Endodermal cell (in vitro differentiated cells): ENCODE measurements around the gene TAB2. TPM values are rescaled to one million over a fixed set of nuclear protein-coding genes. Genes with fewer than 3 reads are reported as not detected.

Source experiments
- DNase-seq: peaks from one replicate; pipeline ENCODE4 v3.0.0-alpha.2; 2017
- H3K27ac ChIP-seq: 2 replicates; pipeline ENCODE4 v1.5.1; 2013; ENCODE audit warnings: mild to moderate bottlenecking, low read depth, low read length, moderate library complexity
- H3K27me3 ChIP-seq: 2 replicates; pipeline ENCODE4 v1.6.1; 2013; ENCODE audit warnings: mild to moderate bottlenecking, low read length, moderate library complexity; ENCODE audit not compliant: insufficient read depth, control insufficient read depth, poor library complexity, severe bottlenecking
- H3K36me3 ChIP-seq: 2 replicates; pipeline ENCODE4 v1.7.0; 2013; ENCODE audit warnings: mild to moderate bottlenecking, low read length, moderate library complexity; ENCODE audit not compliant: control insufficient read depth, insufficient read depth
- H3K4me1 ChIP-seq: one replicate; pipeline ENCODE4 v1.7.0; 2013; ENCODE audit warnings: low read length; ENCODE audit not compliant: control insufficient read depth, insufficient read depth
- H3K4me3 ChIP-seq: 2 replicates; pipeline ENCODE4 v1.5.1; 2013; ENCODE audit warnings: mild to moderate bottlenecking, low read length, moderate library complexity
- H3K9ac ChIP-seq: 2 replicates; pipeline ENCODE4 v1.6.1; 2013; ENCODE audit warnings: mild to moderate bottlenecking, low read length, moderate library complexity; ENCODE audit not compliant: poor library complexity, severe bottlenecking; ENCODE audit errors: extremely low read depth
- H3K9me3 ChIP-seq: 2 replicates; pipeline ENCODE4 v1.6.1; 2013; ENCODE audit warnings: mild to moderate bottlenecking, low read length, moderate library complexity; ENCODE audit not compliant: control insufficient read depth
- H3K27ac Mint-ChIP-seq: 2 replicates; pipeline ENCODE4 v1.8.0; 2020; ENCODE audit warnings: mixed read lengths
- H3K27me3 Mint-ChIP-seq: 2 replicates; pipeline ENCODE4 v1.8.0; 2021; ENCODE audit warnings: mild to moderate bottlenecking, mixed read lengths; ENCODE audit not compliant: insufficient read depth
- H3K36me3 Mint-ChIP-seq: 2 replicates; pipeline ENCODE4 v1.8.0; 2020; ENCODE audit warnings: low read depth, mixed read lengths
- H3K4me1 Mint-ChIP-seq: 2 replicates; pipeline ENCODE4 v1.8.0; 2020; ENCODE audit warnings: mixed read lengths
- H3K4me3 Mint-ChIP-seq: 2 replicates; pipeline ENCODE4 v1.8.0; 2020; ENCODE audit warnings: mild to moderate bottlenecking, moderate library complexity, mixed read lengths
- H3K9me3 Mint-ChIP-seq: 2 replicates; pipeline ENCODE4 v1.8.0; 2020; ENCODE audit warnings: mild to moderate bottlenecking, mixed read lengths
- WGBS, 2 experiments: methylation state at CpG; one replicate each; pipeline versions ENCODE4 v1.1.5 to v1.1.7; 2013; ENCODE audit warnings: missing lambda C conversion rate in 2 of 2, mixed read lengths in 1 of 2; ENCODE audit not compliant: insufficient coverage in 1 of 2, insufficient read length in 1 of 2; 5-methylcytosine and 5-hydroxymethylcytosine counted together
- total RNA-seq, 2 donors: library from RNA; stranded (reverse); fragmentation: NEBNext Ultra II Directional in 1 of 2; extraction: Animal tissue kit (Norgen Biotek cat#: 25700) in 1 of 2; gene quantifications; 2 replicates in 1 of 2; 3 replicates in 1 of 2; pipeline ENCODE4 v1.2.1, GENCODE V29; 2021
- TF ChIP-seq, protein P1 (sequence below): fragments of 200-600 bp; sonication (generic); conservative IDR thresholded peaks from 2 replicates; pipeline ENCODE4 v1.5.0; 2021; ENCODE audit warnings: antibody characterized with exemption, mild to moderate bottlenecking

The TAB2 gene
- total RNA-seq, 2 donors from 2014 or later = 51.1 to 54.8 TPM

- no peak for DNase-seq
- TF ChIP-seq, protein P1, sequence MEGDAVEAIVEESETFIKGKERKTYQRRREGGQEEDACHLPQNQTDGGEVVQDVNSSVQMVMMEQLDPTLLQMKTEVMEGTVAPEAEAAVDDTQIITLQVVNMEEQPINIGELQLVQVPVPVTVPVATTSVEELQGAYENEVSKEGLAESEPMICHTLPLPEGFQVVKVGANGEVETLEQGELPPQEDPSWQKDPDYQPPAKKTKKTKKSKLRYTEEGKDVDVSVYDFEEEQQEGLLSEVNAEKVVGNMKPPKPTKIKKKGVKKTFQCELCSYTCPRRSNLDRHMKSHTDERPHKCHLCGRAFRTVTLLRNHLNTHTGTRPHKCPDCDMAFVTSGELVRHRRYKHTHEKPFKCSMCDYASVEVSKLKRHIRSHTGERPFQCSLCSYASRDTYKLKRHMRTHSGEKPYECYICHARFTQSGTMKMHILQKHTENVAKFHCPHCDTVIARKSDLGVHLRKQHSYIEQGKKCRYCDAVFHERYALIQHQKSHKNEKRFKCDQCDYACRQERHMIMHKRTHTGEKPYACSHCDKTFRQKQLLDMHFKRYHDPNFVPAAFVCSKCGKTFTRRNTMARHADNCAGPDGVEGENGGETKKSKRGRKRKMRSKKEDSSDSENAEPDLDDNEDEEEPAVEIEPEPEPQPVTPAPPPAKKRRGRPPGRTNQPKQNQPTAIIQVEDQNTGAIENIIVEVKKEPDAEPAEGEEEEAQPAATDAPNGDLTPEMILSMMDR = no peak
- H3K36me3 ChIP-seq = no peaks in the 10 kb centered on the region
- H3K27me3 Mint-ChIP-seq = no peaks in the 10 kb centered on the region
- no peak overlapping the region for H3K27ac Mint-ChIP-seq
- peaks cover 7% of the 10 kb centered on the region for H3K4me1 Mint-ChIP-seq
- H3K4me1 ChIP-seq = peaks cover 3% of the 10 kb centered on the region
- no peak overlapping the region for H3K27ac ChIP-seq
- WGBS, 2 experiments = 98 to 100% methylated on average over 2 of the region's 2 CpGs
- H3K9ac ChIP-seq = no peak overlapping the region
- no peaks in the 10 kb centered on the region for H3K9me3 Mint-ChIP-seq
- H3K4me3 Mint-ChIP-seq = no peak overlapping the region
- no peak overlapping the region for H3K4me3 ChIP-seq
- H3K36me3 Mint-ChIP-seq = peaks cover 11% of the 10 kb centered on the region
- no peaks in the 10 kb centered on the region for H3K9me3 ChIP-seq
- no peaks in the 10 kb centered on the region for H3K27me3 ChIP-seq
Measured at GRCh38 chr6:149364557-149364956, 47.0 kb downstream of the TAB2 start.

DNA sequence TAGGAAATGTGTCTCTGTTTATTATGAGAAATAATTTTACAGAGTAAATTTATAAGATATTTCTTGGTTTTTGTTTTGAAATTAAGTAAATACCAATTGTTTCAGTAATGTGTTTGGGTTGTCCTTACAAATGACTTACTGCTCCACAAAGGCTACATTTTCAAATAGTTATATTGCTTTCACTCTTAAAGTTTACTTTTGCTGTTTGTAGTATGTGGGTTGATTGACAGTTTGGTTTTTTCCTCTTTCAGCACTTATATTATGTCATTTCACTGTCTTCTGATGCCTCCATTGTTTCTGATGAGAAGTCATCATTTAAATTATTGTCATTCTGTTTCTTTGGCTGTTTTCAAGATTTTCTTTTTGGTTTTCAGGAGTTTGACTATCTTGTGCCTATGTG is 47.7 kb downstream of the TAB2 start:
- Histone ChIP-seq H3K4me1 (peaks cover 3% of the 10 kb centered on the region), H3K9ac (no peak overlapping the region), H3K27me3 (no peaks in the 10 kb centered on the region), H3K36me3 (no peaks in the 10 kb centered on the region), H3K9me3 (no peaks in the 10 kb centered on the region), H3K4me3 (no peak overlapping the region), H3K27ac (no peak overlapping the region)
- H3K4me3 Mint-ChIP-seq = no peak overlapping the region
- H3K27me3 Mint-ChIP-seq = no peaks in the 10 kb centered on the region
- H3K27ac Mint-ChIP-seq = no peak overlapping the region
- TF ChIP-seq, protein P1 = no peak
- peaks cover 12% of the 10 kb centered on the region for H3K36me3 Mint-ChIP-seq
- no peak for DNase-seq
- peaks cover 9% of the 10 kb centered on the region for H3K4me1 Mint-ChIP-seq
- no peaks in the 10 kb centered on the region for H3K9me3 Mint-ChIP-seq

- TF ChIP-seq, protein P1 = no peak
- Histone ChIP-seq H3K27me3 (no peaks in the 10 kb centered on the region), H3K9ac (no peak overlapping the region), H3K4me1 (peaks cover 3% of the 10 kb centered on the region), H3K4me3 (no peak overlapping the region), H3K36me3 (peaks cover 4% of the 10 kb centered on the region), H3K27ac (no peak overlapping the region), H3K9me3 (no peaks in the 10 kb centered on the region)
- WGBS, 2 experiments = 100% methylated on average over 3 of the region's 4 CpGs; no CpG with 5 or more reads in 1 of the 2 experiments
- H3K27me3 Mint-ChIP-seq = no peaks in the 10 kb centered on the region
- DNase-seq = no peak
- H3K4me3 Mint-ChIP-seq = no peak overlapping the region
- peaks cover 9% of the 10 kb centered on the region for H3K4me1 Mint-ChIP-seq
- peaks cover 11% of the 10 kb centered on the region for H3K36me3 Mint-ChIP-seq
- no peak overlapping the region for H3K27ac Mint-ChIP-seq
- no peaks in the 10 kb centered on the region for H3K9me3 Mint-ChIP-seq
Measured at GRCh38 chr6:149366267-149366921, 48.9 kb downstream of the TAB2 start.
